ENCODE results near the gene ARHGEF7.

Gene ARHGEF7

GRCh38 chr13:111314852-111315251 lies 199.7 kb downstream of the ARHGEF7 start:
- no peak for DNase-seq

DNA sequence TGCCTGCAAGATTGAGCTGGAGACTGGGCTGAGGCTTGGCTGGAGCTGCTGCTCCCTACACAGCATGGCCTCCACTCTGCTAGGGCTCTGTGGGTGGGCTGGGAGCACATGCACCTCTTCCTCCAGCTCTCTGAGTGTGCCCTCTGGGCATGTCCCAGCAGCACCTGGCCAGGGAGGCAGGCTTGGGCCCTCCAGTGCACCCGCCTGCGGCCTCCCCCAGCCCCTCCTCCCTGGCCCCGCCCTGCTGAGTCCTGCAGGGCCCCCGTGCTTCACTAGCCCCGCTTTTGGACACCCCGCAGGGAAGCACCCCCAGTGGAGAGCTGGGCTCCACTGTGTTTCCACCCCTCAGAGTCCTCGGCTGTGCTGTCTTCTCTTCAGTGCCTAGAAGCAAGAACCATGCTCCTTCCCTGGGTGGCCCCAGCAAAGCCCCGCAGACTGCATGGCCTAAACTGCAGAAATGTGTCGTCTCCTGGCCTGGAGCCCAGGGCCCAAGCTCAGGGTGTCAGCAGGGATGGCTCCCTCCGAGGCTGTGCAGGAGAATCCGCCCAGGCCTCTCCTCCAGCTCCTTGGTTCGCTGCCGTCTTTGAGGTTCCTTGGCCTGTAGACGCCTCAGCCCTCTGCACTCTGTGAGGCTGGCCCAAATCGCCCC lies 200.4 kb downstream of the ARHGEF7 start:
- no peak for DNase-seq

GRCh38 chr13:111316161-111316730 lies 201.1 kb downstream of the ARHGEF7 start:
- DNase-seq, result no peak

GRCh38 chr13:111317042-111317550 lies 202.0 kb downstream of the ARHGEF7 start:
- DNase-seq, result no peak

GRCh38 chr13:111317571-111318345 lies 202.6 kb downstream of the ARHGEF7 start:
- no peak for DNase-seq

GRCh38 chr13:111318386-111318785 lies 203.3 kb downstream of the ARHGEF7 start:
- DNase-seq, result no peak

DNA sequence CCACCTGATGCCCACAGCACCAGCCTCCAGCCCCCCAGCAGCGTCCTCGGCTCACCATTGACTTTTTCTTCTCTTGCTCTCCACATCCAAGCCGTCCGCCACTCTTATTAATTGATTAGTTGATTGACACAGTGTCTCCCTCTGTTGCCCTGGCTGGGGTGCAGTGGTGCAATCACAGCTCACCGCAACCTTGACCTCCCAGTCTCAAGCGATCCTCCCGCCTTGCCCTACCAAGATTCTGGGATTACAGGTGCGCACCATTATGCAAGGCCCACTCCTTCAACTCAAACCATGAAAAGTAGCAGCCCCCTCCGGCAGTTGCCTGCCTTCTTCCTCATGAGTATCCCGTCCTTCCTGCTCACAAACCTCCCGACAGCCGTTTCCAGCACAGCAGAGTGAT lies 204.4 kb downstream of the ARHGEF7 start:
- DNase-seq, result no peak

DNA sequence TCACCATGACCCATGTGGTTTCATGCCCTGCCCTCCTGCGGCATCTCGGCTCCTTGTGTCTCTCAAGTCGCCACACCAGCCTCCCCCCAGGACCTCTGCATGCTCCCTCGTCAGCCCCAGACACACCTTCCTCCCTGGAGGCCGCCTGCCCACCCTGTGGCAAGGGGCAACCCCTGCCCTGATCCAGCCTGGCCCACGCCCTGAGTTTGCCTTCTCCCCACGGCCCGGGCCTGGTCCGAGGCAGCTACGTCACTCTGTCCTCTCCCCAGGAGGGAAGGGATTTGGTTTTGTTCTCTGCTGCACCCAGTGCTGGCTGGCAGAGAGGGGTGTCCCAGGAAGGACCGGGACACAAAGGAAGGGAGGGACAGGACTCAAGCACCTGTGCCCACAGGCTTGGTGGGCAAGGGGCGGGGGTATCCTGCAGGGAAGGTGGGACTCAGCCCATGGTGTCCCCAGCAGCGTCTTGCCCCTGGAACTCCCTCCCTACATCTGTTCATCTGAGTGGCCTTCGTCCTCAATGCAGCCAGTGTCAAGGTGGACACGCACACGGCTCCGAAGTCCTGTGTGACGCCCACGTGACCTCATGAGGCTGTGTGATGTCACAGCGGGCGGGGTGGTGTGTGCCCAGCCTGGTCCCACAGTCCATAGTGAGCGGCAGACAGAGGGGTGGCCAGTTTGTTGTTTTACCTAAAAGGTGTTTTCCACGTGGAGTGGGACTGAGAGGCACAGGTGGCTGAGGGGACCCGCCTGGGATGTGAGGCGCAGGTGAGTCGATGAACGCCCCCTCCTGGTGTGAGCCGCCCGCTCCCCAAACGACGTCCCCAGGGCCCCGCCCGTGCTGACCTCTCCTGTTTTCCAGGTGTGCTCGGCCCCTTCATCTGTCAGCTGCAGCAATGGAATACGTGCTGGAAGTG lies 205.1 kb downstream of the ARHGEF7 start, which contains the start of gene TEX29:
TSS of gene TEX29 (plus strand) at position 645 of the 914 bp plus-strand sequence. CDS start at position 894, 249 bp downstream.
- DNase-seq, result no peak

GRCh38 chr13:111322001-111322915 lies 207.1 kb downstream of the ARHGEF7 start:
- DNase-seq, result no peak

GRCh38 chr13:111322916-111323331 lies 207.8 kb downstream of the ARHGEF7 start:
- DNase-seq, result no peak

DNA sequence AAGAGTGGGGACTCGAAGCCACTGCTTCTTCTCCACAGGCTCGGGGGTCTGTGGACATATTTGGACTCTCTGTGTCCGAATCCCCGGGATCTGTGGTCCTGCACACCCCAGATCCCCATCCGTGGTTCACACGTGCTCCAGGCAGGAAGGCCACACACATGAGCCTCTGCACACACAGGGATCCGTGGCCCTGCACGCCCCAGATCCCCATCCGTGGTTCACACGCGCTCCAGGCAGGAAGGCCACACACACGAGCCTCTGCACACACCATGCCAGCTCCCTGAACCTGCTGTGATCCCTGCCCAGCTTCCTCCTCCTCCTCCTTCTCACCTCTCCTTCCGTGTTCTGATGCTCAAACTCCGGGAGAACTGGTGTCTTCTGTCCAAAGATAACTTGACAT lies 208.4 kb downstream of the ARHGEF7 start:
- DNase-seq, result no peak

DNA sequence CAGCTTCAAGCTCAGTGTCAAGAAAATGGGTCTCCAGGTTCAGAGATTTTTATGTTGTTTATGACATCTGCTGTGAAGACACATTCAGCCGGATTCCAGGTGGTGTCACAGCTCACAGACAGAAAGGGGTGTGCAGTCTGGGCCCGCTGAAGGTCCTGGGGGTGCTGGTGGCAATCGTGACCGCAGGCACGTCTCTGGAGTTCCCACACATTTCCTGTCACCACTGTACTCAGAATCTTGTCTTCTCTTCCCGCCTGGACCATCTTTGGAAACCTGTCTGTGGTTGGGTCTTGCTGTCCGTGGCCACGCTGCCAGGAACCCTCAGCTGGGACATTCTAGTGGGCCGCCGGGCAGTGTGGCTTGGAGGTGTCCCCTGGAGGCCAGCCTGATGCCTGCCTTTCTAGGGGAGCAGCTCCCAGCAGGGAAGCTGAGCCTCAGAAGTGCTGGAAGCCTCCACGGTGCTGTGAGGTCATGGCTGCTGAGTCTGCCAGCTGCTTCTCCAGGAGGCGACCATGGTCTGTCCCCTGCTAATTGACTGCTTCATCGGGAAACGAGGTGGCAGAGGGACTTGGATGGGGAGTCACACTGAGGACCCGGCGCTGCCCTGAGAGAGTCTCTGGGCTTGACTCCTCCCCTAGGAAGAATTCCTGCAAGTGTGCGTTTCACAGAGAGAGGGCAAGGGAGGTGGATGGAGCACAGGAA lies 209.0 kb downstream of the ARHGEF7 start:
- DNase-seq, result no peak

DNA sequence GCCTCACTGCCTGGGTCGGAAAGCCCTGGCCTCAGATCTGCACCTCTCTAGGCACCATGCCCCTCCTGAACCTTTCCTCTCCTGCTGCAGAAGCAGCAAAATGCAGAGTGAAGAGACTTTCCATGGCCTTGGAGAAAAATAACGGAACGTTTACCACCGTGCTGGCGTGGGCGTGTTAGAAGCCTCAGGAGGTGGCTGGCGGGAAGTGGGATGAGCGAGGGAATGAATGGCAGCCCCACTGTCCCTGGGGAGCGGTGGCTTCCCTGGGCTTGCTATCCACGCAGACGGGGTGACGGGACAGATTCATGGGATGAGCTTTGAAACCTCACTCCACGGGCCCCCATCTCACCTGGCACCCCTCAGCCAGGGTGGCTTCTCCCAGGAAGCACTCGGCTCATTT lies 209.6 kb downstream of the ARHGEF7 start:
- no peak for DNase-seq

DNA sequence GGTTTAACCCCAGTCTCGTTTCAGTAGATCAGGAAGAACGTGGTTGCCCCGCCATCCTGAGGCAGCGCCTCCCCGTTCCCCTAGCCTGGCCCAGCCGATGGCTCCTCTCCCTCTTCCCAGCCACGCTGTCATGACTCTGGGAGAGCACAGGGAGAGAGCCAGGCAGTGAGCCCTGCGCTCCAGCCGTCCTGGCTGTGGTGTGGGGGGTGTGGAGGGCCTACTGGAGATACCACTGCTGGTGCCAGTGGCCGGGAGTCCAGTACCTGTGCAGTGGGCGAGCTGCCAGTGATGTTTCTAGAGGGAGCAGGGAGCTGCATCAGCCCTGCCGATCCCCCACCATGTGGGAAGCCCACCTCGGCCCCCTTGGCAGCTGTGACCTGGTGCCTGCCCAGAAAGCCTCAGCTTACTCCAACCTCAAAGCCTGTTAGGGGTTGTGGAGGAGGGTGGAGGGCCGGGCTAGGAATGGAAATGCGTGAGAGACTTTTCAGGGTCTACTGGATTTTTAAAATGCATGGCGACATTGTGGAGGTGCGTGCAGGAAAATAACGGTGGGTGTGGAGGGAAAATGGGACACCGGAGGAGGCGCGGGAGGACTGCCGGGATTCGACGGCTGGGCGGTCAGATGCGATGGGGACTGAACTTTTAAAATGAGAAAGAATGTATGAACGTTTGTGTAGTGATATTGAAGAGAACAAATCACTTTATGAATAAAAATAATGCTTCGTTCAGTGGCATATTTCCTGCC lies 210.2 kb downstream of the ARHGEF7 start:
- no peak for DNase-seq

- no peak for DNase-seq
These were observed 211.0 kb downstream of the ARHGEF7 start for GRCh38 chr13:111325941-111326620.

GRCh38 chr13:111326621-111326965 lies 211.5 kb downstream of the ARHGEF7 start:
- DNase-seq, result no peak

DNA sequence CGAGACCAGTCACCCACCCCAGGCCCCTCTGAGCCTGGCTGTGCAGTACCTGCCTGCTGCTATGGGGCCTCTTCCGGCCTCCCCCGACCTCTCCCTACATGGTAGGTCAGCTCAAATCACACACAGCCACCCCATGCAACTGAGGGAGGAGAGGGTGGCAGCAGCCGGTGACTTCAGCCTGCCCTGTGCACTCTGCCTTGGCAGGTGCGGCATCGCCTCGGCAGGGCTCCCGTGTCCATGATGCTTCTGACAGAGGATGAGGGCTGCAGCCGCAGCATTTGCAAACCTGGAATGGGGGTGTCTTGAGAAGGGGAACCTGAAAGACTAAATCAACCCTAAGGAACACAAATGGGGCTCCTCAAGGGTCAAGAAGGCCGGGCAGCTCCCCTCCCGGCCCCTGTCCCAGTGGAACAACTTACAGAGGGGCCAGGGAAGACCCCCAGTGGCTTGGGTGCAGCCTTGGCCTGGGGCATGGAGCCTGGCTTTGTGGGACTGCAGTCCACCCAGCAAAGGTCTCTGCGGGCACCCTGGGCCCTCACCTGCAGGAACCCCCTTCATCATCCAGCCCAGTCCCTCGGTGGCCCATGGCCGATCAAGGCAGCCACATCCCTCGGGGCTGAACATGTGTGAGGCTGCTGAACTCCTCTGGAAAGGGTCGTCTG lies 212.0 kb downstream of the ARHGEF7 start:
- DNase-seq, result no peak

GRCh38 chr13:111327730-111328573 lies 212.8 kb downstream of the ARHGEF7 start:
- DNase-seq, result no peak
